ENCODE data around the gene RHEB. TPM values are rescaled to one million over a fixed set of nuclear protein-coding genes. Genes with fewer than 3 reads are reported as not detected.

RHEB gene
- total RNA-seq, 1 donor from 2014 or later, result 88.5 TPM

GRCh38 chr7:151493083-151493482 lies 26.6 kb downstream of the RHEB start:
- Mint-ChIP-seq H3K27ac (peak overlapping the region; percentile 62), H3K4me3 (no peak overlapping the region), H3K36me3 (peaks cover 9% of the 10 kb centered on the region), H3K27me3 (ENCODE audit: low read depth) (no peaks in the 10 kb centered on the region), H3K4me1 (peaks cover 34% of the 10 kb centered on the region), H3K9me3 (peaks cover 3% of the 10 kb centered on the region)
- TF ChIP-seq CTCF (IDR thresholded peaks at IDR 0.05; ENCODE audit: unreplicated experiment), result no peak
- no peak for DNase-seq (ENCODE audit: low spot score in 2 of 2, unreplicated experiment in 2 of 2)

- Mint-ChIP-seq H3K27me3 (ENCODE audit: low read depth) (no peaks in the 10 kb centered on the region), H3K4me3 (no peak overlapping the region), H3K27ac (peak overlapping the region; percentile 60), H3K36me3 (peaks cover 14% of the 10 kb centered on the region), H3K4me1 (peaks cover 34% of the 10 kb centered on the region), H3K9me3 (peaks cover 3% of the 10 kb centered on the region)
- no peak for TF ChIP-seq CTCF (IDR thresholded peaks at IDR 0.05; ENCODE audit: unreplicated experiment)
- no peak for DNase-seq (ENCODE audit: low spot score in 2 of 2, unreplicated experiment in 2 of 2)
Observed at GRCh38 chr7:151491859-151492258, 27.8 kb downstream of the RHEB start.

- Mint-ChIP-seq H3K27ac (peak overlapping the region; percentile 90), H3K4me1 (peaks cover 33% of the 10 kb centered on the region)
Observed at GRCh38 chr7:151490456-151491105, 29.1 kb downstream of the RHEB start.

GRCh38 chr7:151489498-151489897 lies 30.2 kb downstream of the RHEB start:
- H3K4me3 Mint-ChIP-seq, result no peak overlapping the region
- H3K36me3 Mint-ChIP-seq, result peaks cover 21% of the 10 kb centered on the region
- DNase-seq (ENCODE audit: low spot score in 2 of 2, unreplicated experiment in 2 of 2), result no peak
- TF ChIP-seq CTCF (IDR thresholded peaks at IDR 0.05; ENCODE audit: unreplicated experiment), result no peak
- no peaks in the 10 kb centered on the region for H3K27me3 Mint-ChIP-seq (ENCODE audit: low read depth)
- H3K27ac Mint-ChIP-seq, result peak overlapping the region; percentile 26
- peaks cover 31% of the 10 kb centered on the region for H3K4me1 Mint-ChIP-seq
- peaks cover 3% of the 10 kb centered on the region for H3K9me3 Mint-ChIP-seq

More at GRCh38 chr7:151490456-151491105, 29.1 kb downstream of the RHEB start:
- no peak for DNase-seq (ENCODE audit: low spot score in 2 of 2, unreplicated experiment in 2 of 2)
- H3K27me3 Mint-ChIP-seq (ENCODE audit: low read depth), result no peaks in the 10 kb centered on the region
- H3K36me3 Mint-ChIP-seq, result peaks cover 18% of the 10 kb centered on the region
- H3K4me3 Mint-ChIP-seq, result no peak overlapping the region
- TF ChIP-seq CTCF (IDR thresholded peaks at IDR 0.05; ENCODE audit: unreplicated experiment), result no peak
- H3K9me3 Mint-ChIP-seq, result peaks cover 3% of the 10 kb centered on the region

GRCh38 chr7:151488096-151488495 lies 31.6 kb downstream of the RHEB start:
- peaks cover 24% of the 10 kb centered on the region for H3K4me1 Mint-ChIP-seq
- peaks cover 1% of the 10 kb centered on the region for H3K9me3 Mint-ChIP-seq
- no peak overlapping the region for H3K27ac Mint-ChIP-seq
- H3K27me3 Mint-ChIP-seq (ENCODE audit: low read depth), result no peaks in the 10 kb centered on the region
- TF ChIP-seq CTCF (IDR thresholded peaks at IDR 0.05; ENCODE audit: unreplicated experiment), result no peak
- no peak overlapping the region for H3K4me3 Mint-ChIP-seq
- no peak for DNase-seq (ENCODE audit: low spot score in 2 of 2, unreplicated experiment in 2 of 2)
- peaks cover 26% of the 10 kb centered on the region for H3K36me3 Mint-ChIP-seq

All from mesothelial cell of epicardium (in vitro differentiated cells).